ENCODE results near the gene LZIC.

The LZIC gene

DNA sequence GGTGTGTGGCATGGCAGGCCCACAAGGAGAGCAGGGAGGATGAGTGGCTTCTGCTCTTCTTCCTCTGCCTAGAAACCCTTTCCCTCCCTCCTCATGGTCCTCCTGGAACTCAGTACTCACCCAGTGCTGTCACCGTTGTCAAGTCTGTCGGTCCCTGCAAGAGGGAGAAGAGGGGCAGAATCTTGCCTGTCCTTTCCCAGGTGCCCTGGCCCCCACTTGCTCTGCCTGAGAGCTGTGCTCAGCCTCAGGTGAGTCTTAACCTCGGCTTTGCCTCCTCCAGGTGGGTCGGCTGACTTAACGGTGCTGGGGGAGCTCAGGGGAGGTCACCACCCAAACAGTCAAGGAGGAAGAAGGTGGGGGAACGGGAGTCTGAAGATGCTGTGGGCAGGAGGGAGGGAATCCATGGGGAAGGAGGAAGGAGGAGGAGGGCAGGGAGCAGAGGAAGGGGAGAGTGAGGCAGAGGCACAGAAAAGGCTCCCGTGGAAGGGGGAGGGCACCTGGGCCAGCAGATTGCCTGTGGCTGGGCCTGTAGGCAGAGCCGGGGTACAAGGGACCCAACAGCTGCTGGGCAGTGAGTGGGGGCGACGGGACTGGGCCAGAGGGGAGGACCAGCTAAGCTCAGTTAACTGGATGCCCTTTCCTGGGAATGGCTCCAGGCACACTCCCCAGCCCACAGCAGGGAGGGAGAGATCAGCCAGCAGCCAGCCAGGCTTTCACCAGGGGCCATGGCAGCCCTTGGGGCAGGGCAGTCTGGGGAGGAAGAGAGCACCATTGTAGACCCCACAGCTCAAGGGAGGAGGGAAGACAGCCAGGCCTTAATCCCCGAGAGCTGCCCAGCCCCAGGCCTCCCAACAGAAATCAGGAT lies 59.4 kb downstream of the LZIC start:
- no peak for DNase-seq

DNA sequence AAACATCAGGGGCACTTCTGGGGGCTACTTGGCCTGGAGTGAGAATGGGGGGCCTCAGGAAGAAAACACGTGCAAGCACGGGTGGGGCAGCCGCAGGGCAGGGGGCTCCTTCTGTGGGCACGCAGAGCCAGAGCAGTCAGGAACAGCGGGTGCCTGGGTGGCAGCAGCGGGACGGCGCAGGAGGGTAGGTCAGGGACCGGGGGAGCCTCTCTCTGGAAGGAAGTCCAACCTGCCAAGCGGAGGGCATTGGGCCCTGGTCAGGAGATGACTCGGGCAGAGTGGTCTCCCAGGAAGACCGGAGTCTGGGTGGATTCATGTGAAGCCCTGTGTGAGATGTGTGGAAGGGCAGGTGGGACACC lies 60.3 kb downstream of the LZIC start:
- DNase-seq: no peak

DNA sequence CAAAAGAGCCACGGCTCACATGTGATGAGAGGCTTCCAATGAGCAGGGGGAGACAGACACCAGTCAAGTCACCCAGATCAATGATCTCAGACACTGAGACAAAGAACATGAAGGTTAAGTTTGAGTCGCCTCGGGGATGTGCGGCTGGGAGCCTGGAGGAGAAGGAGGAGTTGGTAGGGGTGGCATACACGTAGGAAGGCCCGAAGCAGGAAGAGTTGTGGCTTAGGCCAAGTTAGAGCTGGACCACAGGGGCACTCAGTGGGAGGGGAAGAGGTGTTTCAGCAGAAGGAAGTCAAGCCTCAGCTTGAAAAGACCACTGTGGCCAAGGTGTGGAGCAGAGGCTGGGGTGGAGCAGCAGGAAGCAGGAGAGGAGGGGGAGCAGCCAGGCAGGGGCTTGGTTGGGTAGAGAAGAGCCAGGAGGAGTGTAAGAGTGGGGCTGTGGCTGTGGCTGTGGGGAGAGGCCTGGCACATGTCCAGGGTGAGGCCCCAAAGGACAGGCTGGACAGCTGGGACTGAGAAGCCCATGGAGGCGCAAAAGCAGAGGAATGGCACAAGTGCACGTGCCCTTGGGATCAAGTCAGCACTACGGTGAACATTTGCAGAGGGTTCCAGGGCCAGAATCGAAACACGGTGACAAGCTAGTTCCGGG lies 60.8 kb downstream of the LZIC start:
- DNase-seq: no peak

DNA sequence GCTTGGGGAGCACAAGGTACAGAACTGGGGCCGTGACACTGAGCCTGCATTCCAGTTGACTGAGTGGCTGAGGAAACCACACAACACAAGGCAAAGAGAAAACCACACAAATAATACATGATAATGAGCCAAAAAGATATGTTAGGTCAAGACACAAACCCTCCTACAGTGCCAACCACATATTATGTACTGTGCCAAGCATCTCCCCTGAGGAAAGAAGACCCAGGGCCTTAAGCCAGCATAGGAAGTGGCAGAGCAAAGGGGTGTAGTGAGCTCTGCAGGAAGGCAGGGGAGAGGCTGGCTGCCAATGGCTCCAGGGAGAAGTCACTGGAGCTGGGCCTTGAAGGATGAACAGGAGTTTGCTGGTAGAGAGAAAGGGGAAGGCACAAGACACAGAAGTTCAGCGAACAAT lies 61.3 kb downstream of the LZIC start:
- DNase-seq: no peak

Data from NCI-H1048 (cell line).